ENCODE data around the gene TGFBRAP1.
"Not testable (repeated sequence)": the region's sequence is repeated elsewhere in the genome, so short reads cannot be mapped to it uniquely, and the experiment has no call there.

Gene TGFBRAP1

DNA sequence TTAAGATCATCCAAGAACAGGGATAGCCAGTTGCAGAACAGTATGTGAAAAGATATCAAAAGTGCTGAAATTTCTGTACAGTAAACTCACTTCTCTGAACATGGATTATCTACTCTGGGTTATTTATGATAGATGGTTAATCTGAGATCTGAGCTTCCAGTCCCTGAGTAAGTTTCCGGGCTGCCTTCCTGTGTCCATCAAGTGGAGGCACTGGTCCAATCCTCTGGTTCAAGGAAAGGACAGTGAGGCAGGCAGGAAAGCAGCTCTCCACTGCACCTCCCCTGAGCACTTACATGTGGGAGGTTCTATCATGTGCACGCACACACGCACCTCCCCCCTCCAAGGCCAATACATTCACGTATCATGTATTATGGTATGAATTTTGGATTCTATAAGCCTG lies 55.5 kb downstream of the TGFBRAP1 start:
- DNase-seq (ENCODE audit: low read depth): no peak

DNA sequence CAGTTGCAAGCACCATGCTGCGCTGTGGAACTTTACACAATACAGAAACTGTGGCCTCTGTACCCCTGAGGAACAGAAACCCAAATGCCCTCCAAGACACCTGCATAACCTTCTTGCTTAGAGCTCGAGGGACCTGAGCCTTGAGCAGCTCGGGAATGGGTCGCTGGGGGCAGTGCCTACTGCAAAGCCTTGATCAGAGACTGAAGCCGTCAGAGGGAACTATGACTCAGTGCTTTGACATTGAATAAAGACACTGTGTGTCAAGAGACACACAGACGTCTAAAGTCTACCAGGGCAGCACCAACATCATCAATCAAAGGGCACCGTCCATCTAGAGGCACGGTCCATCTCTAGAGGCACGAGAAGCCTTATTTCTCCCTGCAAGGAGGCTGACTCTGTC lies 57.4 kb downstream of the TGFBRAP1 start:
- no peak for DNase-seq (ENCODE audit: low read depth)

DNA sequence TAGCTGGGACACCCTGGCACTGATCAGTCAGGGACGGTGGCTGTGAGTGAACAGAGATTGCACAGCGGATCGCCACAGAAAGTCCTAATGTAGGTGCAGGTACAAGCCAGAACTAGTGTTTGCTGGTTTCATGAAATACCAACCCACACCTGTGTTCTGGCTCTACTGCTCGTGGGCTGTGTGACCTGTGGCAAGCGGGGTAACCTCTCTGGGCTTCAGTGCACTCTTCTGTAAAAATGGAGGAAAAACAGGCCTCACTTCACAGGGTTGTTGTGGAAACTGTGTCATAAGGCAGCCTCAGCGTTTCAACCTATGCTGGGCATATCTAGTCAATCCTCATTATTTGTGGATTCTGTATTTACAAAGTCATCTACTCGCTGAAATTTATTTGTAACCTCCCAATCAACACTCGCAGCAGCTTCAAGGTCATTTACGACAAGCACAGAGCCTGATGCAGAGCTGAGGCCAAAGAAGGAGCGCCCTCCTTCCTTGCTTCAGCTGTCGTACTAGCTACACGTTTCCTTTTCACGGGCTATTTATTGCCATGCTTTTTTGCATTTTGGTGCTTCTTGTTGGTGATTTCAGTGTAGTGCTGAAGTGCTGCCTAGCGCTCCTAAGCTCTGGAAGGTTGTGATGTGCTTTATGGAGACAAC lies 58.0 kb downstream of the TGFBRAP1 start:
- DNase-seq (ENCODE audit: low read depth): no peak

- DNase-seq (ENCODE audit: low read depth): no peak
Observed at GRCh38 chr2:105269426-105269825, 60.1 kb downstream of the TGFBRAP1 start.

GRCh38 chr2:105262651-105263091 lies 66.9 kb downstream of the TGFBRAP1 start:
- DNase-seq (ENCODE audit: low read depth): no peak

GRCh38 chr2:105261061-105261460 lies 68.5 kb downstream of the TGFBRAP1 start:
- DNase-seq (ENCODE audit: low read depth): no peak

GRCh38 chr2:105258835-105259350 lies 70.6 kb downstream of the TGFBRAP1 start:
- no peak for DNase-seq (ENCODE audit: low read depth)

GRCh38 chr2:105257981-105258380 lies 71.6 kb downstream of the TGFBRAP1 start:
- DNase-seq (ENCODE audit: low read depth): no peak

- no peak for DNase-seq (ENCODE audit: low read depth)
Observed at GRCh38 chr2:105256431-105257047, 73.0 kb downstream of the TGFBRAP1 start.

DNA sequence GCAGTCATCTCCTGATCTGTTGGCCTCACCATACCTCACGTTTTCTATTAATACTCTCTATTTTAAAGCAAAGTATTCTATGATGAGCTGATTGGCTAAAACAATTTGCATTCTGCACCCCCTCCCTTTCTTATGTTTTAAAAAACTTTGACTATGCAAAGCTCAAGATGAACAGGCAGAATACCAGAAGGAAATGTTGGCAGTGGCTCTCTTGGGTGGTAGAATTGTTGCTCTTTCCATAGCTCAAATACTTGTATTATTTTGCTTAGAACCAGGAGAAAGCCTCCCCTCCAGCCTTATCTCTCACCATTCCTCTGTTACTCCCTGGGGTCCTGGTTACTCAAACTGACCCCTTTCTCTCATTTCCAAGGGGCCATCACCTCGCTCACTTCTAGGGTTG lies 73.6 kb downstream of the TGFBRAP1 start:
- DNase-seq (ENCODE audit: low read depth): no peak

DNA sequence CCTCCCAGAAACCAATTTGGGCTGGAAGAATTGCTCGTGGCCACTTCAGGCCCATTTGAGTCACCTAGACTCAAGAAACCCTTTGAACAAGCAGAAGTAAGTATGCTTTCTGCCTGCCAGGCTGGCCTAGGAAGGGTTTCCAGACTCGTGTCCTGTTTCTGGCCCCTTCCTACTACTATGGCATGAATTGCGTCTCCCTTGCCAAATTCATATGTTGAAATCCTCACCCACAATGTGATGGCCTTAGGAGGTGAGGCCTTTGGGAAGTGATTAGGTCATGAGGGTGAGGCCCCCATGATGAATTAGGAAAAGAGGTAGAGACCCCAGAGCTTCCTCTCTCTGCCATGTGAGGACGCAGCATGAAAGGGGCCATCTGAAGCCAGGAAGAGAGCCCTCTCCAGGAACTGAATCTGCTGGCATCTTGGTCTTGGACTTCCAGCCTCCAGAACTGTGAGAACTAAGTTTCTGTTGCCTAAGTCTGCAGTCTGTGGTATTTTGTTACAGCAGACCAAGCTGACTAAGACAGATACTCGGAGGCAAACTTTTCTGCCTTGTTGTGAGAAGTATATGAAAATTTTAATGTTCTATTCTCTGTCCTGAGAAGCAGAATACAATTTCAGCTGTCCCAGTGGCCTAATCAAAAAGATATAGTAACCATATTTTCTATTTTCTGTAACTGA lies 74.9 kb downstream of the TGFBRAP1 start:
- DNase-seq (ENCODE audit: low read depth): no peak

DNA sequence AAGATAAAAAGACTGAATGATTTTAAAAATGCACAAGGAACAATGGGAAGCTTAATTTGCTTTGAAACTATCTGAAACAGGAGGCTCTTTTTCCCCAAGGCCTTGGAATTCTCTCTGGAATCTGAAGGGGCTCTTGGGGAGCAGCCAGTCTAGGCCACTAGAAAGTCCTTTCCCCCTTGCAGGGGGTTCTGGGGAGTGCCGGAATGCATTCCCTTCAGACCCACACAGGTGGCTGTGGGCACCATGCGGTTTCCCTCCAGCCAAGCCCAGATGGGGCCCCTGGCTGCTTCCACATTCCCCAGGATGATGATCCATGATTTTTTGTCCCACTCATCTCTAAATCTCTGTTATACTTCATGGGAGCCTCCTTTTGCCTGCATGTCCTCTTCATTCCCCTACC lies 77.3 kb downstream of the TGFBRAP1 start:
- DNase-seq (ENCODE audit: low read depth): no peak

GRCh38 chr2:105251016-105251648 lies 78.4 kb downstream of the TGFBRAP1 start:
- not testable (repeated sequence) for DNase-seq (ENCODE audit: low read depth)

DNA sequence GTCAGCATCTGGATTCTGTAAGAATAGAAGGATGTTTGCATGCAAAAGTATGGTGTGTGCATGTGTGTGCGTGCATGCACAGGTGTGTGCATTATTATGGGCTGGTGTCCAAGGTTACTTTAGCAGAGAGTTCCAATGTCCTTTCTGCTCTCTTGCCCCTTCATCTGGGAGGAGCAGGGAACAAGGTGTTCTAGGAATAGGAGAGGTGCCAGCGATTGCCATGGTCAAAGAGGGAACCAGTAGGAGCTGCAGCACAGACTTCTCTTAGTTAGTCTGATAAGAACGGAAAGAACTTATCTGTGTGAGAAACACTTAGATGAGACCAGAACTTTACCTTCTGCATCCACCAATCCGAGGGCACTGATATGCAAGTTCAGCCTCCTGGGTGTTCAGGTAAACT lies 79.6 kb downstream of the TGFBRAP1 start:
- no peak for DNase-seq (ENCODE audit: low read depth)

DNA sequence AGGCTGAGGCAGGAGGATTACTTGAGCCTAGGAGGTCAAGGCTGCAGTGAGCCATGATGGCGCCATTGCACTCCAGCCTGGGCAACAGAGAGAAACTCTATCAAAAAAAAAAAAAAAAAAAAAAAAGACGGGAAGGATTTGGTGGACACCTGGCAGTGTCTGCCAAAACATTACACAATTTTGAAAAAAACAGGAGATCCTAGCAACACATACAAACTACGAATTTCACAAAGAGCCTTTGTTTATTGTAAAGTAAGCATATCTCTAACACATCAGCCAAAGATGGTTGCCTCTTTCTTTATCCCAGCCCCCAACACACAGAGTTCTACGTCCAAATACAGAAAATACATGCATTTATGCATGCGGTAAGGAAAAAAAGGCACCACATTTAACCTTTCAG lies 80.4 kb downstream of the TGFBRAP1 start:
- DNase-seq (ENCODE audit: low read depth): no peak

GRCh38 chr2:105248316-105249070 lies 81.0 kb downstream of the TGFBRAP1 start:
- no peak for DNase-seq (ENCODE audit: low read depth)

DNA sequence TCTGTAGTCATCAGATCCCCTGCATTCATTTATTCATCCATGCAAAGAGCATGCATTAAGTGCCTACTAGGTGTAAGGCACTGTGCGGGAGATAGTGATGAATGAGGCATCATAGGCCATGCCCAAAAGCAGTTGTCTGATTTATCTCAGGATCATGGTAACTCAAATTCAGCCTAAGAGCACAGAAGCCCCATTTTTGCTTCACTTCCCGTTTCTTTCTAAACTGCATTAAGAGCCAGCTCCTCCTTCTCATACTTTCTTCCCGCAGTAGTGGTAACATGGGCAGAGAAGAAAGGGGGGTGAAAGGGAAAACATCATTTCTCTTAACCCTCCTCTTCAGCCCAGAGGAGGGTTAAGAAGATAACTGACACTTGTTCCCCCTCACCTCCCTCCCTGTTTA lies 85.1 kb downstream of the TGFBRAP1 start:
- no peak for DNase-seq (ENCODE audit: low read depth)

- no peak for DNase-seq (ENCODE audit: low read depth)
Observed at GRCh38 chr2:105243961-105244360, 85.6 kb downstream of the TGFBRAP1 start.

- DNase-seq (ENCODE audit: low read depth): no peak
Observed at GRCh38 chr2:105242286-105242993, 87.1 kb downstream of the TGFBRAP1 start.

GRCh38 chr2:105241443-105241842 lies 88.1 kb downstream of the TGFBRAP1 start, which contains the start of gene GPR45:
GPR45 (plus strand) TSS chr2:105241743; CDS start chr2:105241859, 116 bp downstream.
- no peak for DNase-seq (ENCODE audit: low read depth)

DNA sequence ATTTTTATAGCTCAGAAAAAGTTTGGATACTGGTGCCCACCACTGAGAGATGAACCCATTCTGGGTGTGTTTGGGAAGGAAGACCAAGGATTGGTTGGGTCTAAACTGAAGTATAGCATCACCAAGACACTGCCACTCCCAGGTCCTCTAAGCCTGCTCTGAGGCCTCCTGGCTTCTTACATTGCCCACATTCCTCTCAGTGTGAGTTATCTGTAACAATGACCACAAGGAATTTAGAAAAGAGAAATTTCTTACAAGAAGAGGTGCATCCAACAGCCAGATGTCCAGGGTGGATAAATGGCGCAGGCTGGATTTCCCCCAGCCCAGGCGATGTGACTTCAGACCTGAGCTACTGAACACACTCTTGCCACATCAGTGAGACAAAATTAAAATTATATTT lies 89.6 kb downstream of the TGFBRAP1 start:
- DNase-seq (ENCODE audit: low read depth): no peak
